T47D (cell line): ENCODE measurements around the gene SLIT3.
A peak's percentile ranks its signal among the peaks of the same experiment; 100 is the strongest.
"Not testable (repeated sequence)": the region's sequence is repeated elsewhere in the genome, so short reads cannot be mapped to it uniquely, and the experiment has no call there.

Experiments used
- DNase-seq, 2 experiments: peaks; one replicate each; pipeline versions ENCODE4 v3.0.0 to v3.0.0-alpha.2; 2011 to 2012; ENCODE audit warnings: low read depth in 1 of 2, low spot score in 1 of 2
- JUND ChIP-seq: IDR thresholded peaks from 2 replicates; pipeline ENCODE4 v1.6.1; 2012; ENCODE audit warnings: low read depth
- in situ Hi-C: cut with HindIII; loops from 2 replicates; pipeline ENCODE4 v1.10.0; 2016; ENCODE audit warnings: low sequenced_read_pairs, low pct_unique_long_range_greater_than_20kb

SLIT3 gene

GRCh38 chr5:169126481-169127021, 174.4 kb downstream of the SLIT3 start:
- in situ Hi-C loops = no loop called here
- TF ChIP-seq JUND = no peak
- DNase-seq = no peak

DNA sequence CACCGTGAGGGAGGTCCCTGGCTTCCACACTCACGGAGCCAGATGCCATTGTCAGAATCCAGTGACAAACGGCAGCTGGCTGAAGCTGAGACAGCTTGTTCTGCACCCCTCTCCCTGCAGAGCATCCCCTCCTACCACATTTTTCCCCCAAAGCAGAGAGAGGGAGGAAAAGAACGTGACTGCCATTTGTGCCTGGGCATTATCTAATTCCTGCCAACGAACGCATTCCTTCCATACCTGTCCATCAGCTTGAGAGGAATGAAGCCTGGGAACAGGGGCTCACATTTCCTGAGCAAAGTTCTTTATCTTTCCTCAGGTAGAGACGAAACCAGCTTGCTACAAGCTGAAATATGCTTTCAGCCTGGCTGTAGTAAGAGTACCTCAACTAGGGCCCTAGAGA, 175.4 kb downstream of the SLIT3 start:
- in situ Hi-C loops = no loop called here
- peak in 1 of 2 experiments; percentile 33 for DNase-seq

DNA sequence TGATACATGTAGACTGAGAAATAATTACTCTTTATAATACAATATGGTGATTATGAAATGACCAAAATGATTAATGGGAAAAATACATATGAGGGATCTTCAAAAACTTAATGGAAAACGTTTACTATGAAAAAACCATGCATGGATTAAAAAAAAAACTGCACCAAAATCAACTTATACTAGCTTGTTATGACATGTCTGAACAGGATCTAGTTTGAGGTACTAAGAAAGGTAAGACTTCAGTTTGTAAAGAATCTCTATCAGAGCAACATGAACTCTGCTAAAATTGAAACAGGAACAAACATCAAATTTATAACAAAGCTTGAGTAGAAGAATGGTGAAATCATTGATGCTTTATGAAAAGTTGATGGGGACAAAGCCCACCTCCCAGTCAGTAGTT, 178.0 kb downstream of the SLIT3 start:
- no peak for DNase-seq
- in situ Hi-C loops = no loop called here

More for the DNA sequence above, 175.4 kb downstream of the SLIT3 start:
- no peak for TF ChIP-seq JUND

GRCh38 chr5:169121630-169122420, 179.1 kb downstream of the SLIT3 start:
- DNase-seq = no peak
- TF ChIP-seq JUND = no peak
- in situ Hi-C loops = no loop called here

More for the DNA sequence above, 178.0 kb downstream of the SLIT3 start:
- no peak for TF ChIP-seq JUND

- no peak for TF ChIP-seq JUND
- DNase-seq = no peak
- in situ Hi-C loops = no loop called here
Observed at GRCh38 chr5:169119288-169120048, 181.5 kb downstream of the SLIT3 start.

DNA sequence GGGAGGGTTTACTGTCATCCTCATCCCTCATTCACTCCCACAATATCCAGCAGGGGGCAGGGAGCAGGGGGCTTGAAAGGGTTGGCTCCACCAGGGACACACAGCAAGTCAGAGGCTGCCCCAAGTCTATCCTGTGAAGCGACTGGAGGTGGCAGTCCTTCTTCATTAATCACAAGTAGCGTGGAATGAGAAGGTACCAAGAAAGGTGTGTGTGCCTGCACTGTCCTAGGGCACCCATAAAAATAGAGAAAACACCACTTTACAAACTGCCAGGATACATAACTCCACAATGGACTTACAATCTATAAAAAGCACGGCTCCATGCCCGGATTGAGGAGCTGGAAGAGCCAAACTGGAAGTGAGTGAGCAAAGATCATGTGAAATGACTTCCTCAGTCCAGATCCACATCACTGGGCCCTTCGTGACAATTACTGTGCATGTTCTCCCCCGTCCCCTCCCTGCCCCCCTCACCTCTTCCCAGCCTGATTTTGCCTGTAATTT, 183.9 kb downstream of the SLIT3 start:
- TF ChIP-seq JUND = no peak
- in situ Hi-C loops = no loop called here
- peak in 1 of 2 experiments; percentile 35 for DNase-seq

DNA sequence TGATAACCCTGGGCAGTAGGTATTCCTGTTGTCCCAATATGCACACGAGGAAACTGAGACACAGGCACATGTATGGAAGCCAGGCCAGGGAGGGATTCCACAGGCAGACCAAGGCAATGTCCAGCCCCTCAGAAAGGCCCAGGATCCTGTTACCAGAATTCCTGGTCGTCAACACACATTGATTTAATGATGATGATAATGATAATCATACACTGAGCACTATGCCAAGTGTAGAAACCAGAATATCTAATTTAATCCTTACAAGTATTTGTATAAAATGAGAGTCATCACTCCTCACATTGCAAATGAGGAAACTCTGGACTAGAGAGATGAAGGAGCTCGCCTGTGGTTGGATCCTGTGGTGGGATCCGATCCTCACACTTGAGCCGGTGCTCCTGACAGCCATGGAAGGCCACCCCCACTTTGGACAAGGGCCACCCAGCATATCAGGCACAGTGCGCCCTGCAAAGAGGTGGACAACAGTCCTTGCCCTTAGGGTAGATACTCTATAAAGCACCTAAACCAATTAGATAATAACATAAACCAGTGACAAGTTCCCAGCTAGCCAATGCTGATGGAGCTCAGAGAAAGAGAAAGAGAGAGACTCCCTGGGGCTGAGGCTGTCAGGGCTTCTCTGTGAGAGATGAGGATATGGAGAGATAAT, 185.3 kb downstream of the SLIT3 start:
- no peak for DNase-seq
- in situ Hi-C loops = no loop called here
- TF ChIP-seq JUND = no peak

DNA sequence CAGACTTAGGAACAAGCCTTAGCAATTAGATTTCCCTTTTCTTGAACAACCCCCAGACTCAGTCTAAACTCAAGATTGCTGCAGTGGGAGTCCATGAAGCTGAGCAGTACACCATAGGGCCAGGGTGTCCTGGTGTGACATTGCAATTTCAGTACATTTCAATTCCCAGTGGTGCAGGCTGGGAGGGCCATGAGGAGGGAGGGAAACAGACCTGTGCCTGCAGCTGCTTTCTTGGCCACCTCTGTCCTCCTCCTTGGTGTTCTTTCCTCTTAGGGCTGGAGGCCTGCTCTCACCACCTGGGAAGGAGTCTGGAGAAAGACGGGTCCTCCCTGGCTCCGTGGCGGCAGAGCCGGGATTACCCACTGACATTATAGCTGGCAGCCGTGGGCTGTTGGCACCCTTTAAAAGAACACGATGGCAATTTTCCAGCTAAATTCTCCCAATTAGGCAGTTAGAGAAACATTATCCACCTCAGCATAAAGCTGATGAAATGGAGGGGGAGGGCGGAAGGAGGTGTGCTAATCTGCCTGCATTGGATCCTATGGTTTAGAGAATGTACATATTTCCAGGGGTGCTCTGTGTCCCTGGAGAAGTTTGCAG, 186.4 kb downstream of the SLIT3 start:
- in situ Hi-C loops = no loop called here
- TF ChIP-seq JUND = no peak
- no peak for DNase-seq

- no peak for DNase-seq
- TF ChIP-seq JUND = no peak
- in situ Hi-C loops = no loop called here
Observed at GRCh38 chr5:169112016-169112415, 188.9 kb downstream of the SLIT3 start.

GRCh38 chr5:169106911-169107706, 193.8 kb downstream of the SLIT3 start:
- in situ Hi-C loops = no loop called here
- no peak for DNase-seq
- no peak for TF ChIP-seq JUND

- DNase-seq, in situ Hi-C loops: not testable (repeated sequence)
Observed at GRCh38 chr5:169105582-169105981, 195.4 kb downstream of the SLIT3 start.
